Measurements from ENCODE around the gene LCAT.
"Not testable (repeated sequence)": the region's sequence is repeated elsewhere in the genome, so short reads cannot be mapped to it uniquely, and the experiment has no call there.

Gene LCAT

GRCh38 chr16:67917140-67917851, 26.6 kb downstream of the LCAT start:
- no peak overlapping the region for H3K4me3 ChIP-seq (ENCODE audit: low read depth, low read length)
- H3K4me1 ChIP-seq (ENCODE audit: control insufficient read depth in 1 of 2, insufficient read depth in 2 of 2, low read length in 2 of 2), result peaks cover 9 to 23% of the 10 kb centered on the region in 2 experiments
- peaks cover 2% of the 10 kb centered on the region for H3K9me3 ChIP-seq (ENCODE audit: insufficient read depth, low read depth, low read length)
- H4K8ac ChIP-seq (ENCODE audit: low read depth, low read length), result no peak overlapping the region
- no peak overlapping the region for H3K23ac ChIP-seq (ENCODE audit: low read length)
- DNase-seq, result no peak
- H3K14ac ChIP-seq (ENCODE audit: low read length), result no peak overlapping the region
- no peak overlapping the region for H4K91ac ChIP-seq (ENCODE audit: low read depth, low read length)
- no peaks in the 10 kb centered on the region for H3K79me1 ChIP-seq (ENCODE audit: low read length)
- H4K12ac ChIP-seq (ENCODE audit: low read depth, low read length), result no peak overlapping the region
- no peak overlapping the region for H3K18ac ChIP-seq (ENCODE audit: low read length)
- no peak overlapping the region for H2BK120ac ChIP-seq (ENCODE audit: insufficient read depth, low read length, poor library complexity)
- WGBS (ENCODE audit: extremely low coverage, insufficient coverage, insufficient read length), result no CpG with 5 or more reads among the region's 6 CpGs
- H3K27me3 ChIP-seq (ENCODE audit: insufficient read depth, low read length), result no peaks in the 10 kb centered on the region
- H3K4ac ChIP-seq (ENCODE audit: low read depth, low read length), result no peak overlapping the region
- H3K27ac ChIP-seq (ENCODE audit: low read depth, low read length), result peak overlapping the region; percentile 15
- peaks cover 4 to 13% of the 10 kb centered on the region in 2 experiments for H3K36me3 ChIP-seq (ENCODE audit: control insufficient read depth in 1 of 2, insufficient read depth in 2 of 2, low read length in 2 of 2)
- H3K79me2 ChIP-seq (ENCODE audit: control insufficient read depth, insufficient read depth, low read length, poor library complexity), result no peaks in the 10 kb centered on the region
- H2AFZ ChIP-seq (ENCODE audit: insufficient read depth, low read length, poor library complexity), result no peak overlapping the region
- no peak overlapping the region for H2AK5ac ChIP-seq (ENCODE audit: low read length)
- H3K4me2 ChIP-seq (ENCODE audit: low read length), result no peak overlapping the region
- no peak overlapping the region for H2BK12ac ChIP-seq (ENCODE audit: low read length)
- H3K9ac ChIP-seq (ENCODE audit: low read length), result no peak overlapping the region
- no peak overlapping the region for H2BK5ac ChIP-seq (ENCODE audit: low read depth, low read length, poor library complexity)

- no peak overlapping the region for H4K12ac ChIP-seq (ENCODE audit: low read depth, low read length)
- H3K9ac ChIP-seq (ENCODE audit: low read length), result peak overlapping the region; percentile 4
- no peak overlapping the region for H3K14ac ChIP-seq (ENCODE audit: low read length)
- H2AK5ac ChIP-seq (ENCODE audit: low read length), result no peak overlapping the region
- H3K9me3 ChIP-seq (ENCODE audit: insufficient read depth, low read depth, low read length), result peaks cover 2% of the 10 kb centered on the region
- no peak for DNase-seq
- H3K27me3 ChIP-seq (ENCODE audit: insufficient read depth, low read length), result no peaks in the 10 kb centered on the region
- no peak overlapping the region for H2AFZ ChIP-seq (ENCODE audit: insufficient read depth, low read length, poor library complexity)
- H3K79me2 ChIP-seq (ENCODE audit: control insufficient read depth, insufficient read depth, low read length, poor library complexity), result no peaks in the 10 kb centered on the region
- H3K4me3 ChIP-seq (ENCODE audit: low read depth, low read length), result no peak overlapping the region
- H3K4ac ChIP-seq (ENCODE audit: low read depth, low read length), result no peak overlapping the region
- no peak overlapping the region for H2BK5ac ChIP-seq (ENCODE audit: low read depth, low read length, poor library complexity)
- H3K4me1 ChIP-seq (ENCODE audit: control insufficient read depth in 1 of 2, insufficient read depth in 2 of 2, low read length in 2 of 2), result peaks cover 9 to 23% of the 10 kb centered on the region in 2 experiments
- peaks cover 8 to 18% of the 10 kb centered on the region in 2 experiments for H3K36me3 ChIP-seq (ENCODE audit: control insufficient read depth in 1 of 2, insufficient read depth in 2 of 2, low read length in 2 of 2)
- no peak overlapping the region for H2BK12ac ChIP-seq (ENCODE audit: low read length)
- no peak overlapping the region for H2BK120ac ChIP-seq (ENCODE audit: insufficient read depth, low read length, poor library complexity)
- no peak overlapping the region for H4K91ac ChIP-seq (ENCODE audit: low read depth, low read length)
- H3K27ac ChIP-seq (ENCODE audit: low read depth, low read length), result no peak overlapping the region
- H3K18ac ChIP-seq (ENCODE audit: low read length), result no peak overlapping the region
- no peaks in the 10 kb centered on the region for H3K79me1 ChIP-seq (ENCODE audit: low read length)
- no peak overlapping the region for H3K4me2 ChIP-seq (ENCODE audit: low read length)
- H3K23ac ChIP-seq (ENCODE audit: low read length), result no peak overlapping the region
- WGBS (ENCODE audit: extremely low coverage, insufficient coverage, insufficient read length), result no CpG with 5 or more reads among the region's 7 CpGs
- H4K8ac ChIP-seq (ENCODE audit: low read depth, low read length), result no peak overlapping the region
Measured at GRCh38 chr16:67915831-67916723, 27.8 kb downstream of the LCAT start.

GRCh38 chr16:67915496-67915769, 28.5 kb downstream of the LCAT start:
- H3K27me3 ChIP-seq (ENCODE audit: insufficient read depth, low read length); H3K23ac ChIP-seq (ENCODE audit: low read length); H3K27ac ChIP-seq (ENCODE audit: low read depth, low read length); DNase-seq; H3K4ac ChIP-seq (ENCODE audit: low read depth, low read length); H2BK12ac ChIP-seq (ENCODE audit: low read length); H3K79me2 ChIP-seq (ENCODE audit: control insufficient read depth, insufficient read depth, low read length, poor library complexity); H2AFZ ChIP-seq (ENCODE audit: insufficient read depth, low read length, poor library complexity); H4K91ac ChIP-seq (ENCODE audit: low read depth, low read length); H3K9me3 ChIP-seq (ENCODE audit: insufficient read depth, low read depth, low read length); H3K9ac ChIP-seq (ENCODE audit: low read length); H2AK5ac ChIP-seq (ENCODE audit: low read length); H3K4me3 ChIP-seq (ENCODE audit: low read depth, low read length); H2BK120ac ChIP-seq (ENCODE audit: insufficient read depth, low read length, poor library complexity); H3K14ac ChIP-seq (ENCODE audit: low read length); H3K4me2 ChIP-seq (ENCODE audit: low read length); H4K8ac ChIP-seq (ENCODE audit: low read depth, low read length); H4K12ac ChIP-seq (ENCODE audit: low read depth, low read length); H3K79me1 ChIP-seq (ENCODE audit: low read length); H3K18ac ChIP-seq (ENCODE audit: low read length); H2BK5ac ChIP-seq (ENCODE audit: low read depth, low read length, poor library complexity): not testable (repeated sequence)
- Histone ChIP-seq H3K36me3 (ENCODE audit: control insufficient read depth in 1 of 2, insufficient read depth in 2 of 2, low read length in 2 of 2) (peaks cover 8 to 15% of the 10 kb centered on the region in 2 experiments), H3K4me1 (ENCODE audit: control insufficient read depth in 1 of 2, insufficient read depth in 2 of 2, low read length in 2 of 2) (peaks cover 9 to 23% of the 10 kb centered on the region in 2 experiments)
- WGBS (ENCODE audit: extremely low coverage, insufficient coverage, insufficient read length), result no CpG with 5 or more reads among the region's 2 CpGs

- Histone ChIP-seq H3K79me1 (ENCODE audit: low read length) (no peaks in the 10 kb centered on the region), H2BK120ac (ENCODE audit: insufficient read depth, low read length, poor library complexity) (no peak overlapping the region), H3K4ac (ENCODE audit: low read depth, low read length) (no peak overlapping the region), H3K27ac (ENCODE audit: low read depth, low read length) (no peak overlapping the region), H3K36me3 (ENCODE audit: control insufficient read depth in 1 of 2, insufficient read depth in 2 of 2, low read length in 2 of 2) (peaks cover 10 to 16% of the 10 kb centered on the region in 2 experiments), H4K8ac (ENCODE audit: low read depth, low read length) (no peak overlapping the region), H3K27me3 (ENCODE audit: insufficient read depth, low read length) (no peaks in the 10 kb centered on the region), H4K91ac (ENCODE audit: low read depth, low read length) (no peak overlapping the region), H2BK5ac (ENCODE audit: low read depth, low read length, poor library complexity) (no peak overlapping the region), H3K4me3 (ENCODE audit: low read depth, low read length) (peak overlapping the region; percentile 23), H2AK5ac (ENCODE audit: low read length) (no peak overlapping the region), H3K18ac (ENCODE audit: low read length) (no peak overlapping the region), H4K12ac (ENCODE audit: low read depth, low read length) (no peak overlapping the region), H3K9ac (ENCODE audit: low read length) (no peak overlapping the region), H2BK12ac (ENCODE audit: low read length) (no peak overlapping the region), H3K14ac (ENCODE audit: low read length) (no peak overlapping the region), H3K4me1 (ENCODE audit: control insufficient read depth in 1 of 2, insufficient read depth in 2 of 2, low read length in 2 of 2) (peaks cover 9 to 23% of the 10 kb centered on the region in 2 experiments), H3K23ac (ENCODE audit: low read length) (no peak overlapping the region), H2AFZ (ENCODE audit: insufficient read depth, low read length, poor library complexity) (no peak overlapping the region), H3K4me2 (ENCODE audit: low read length) (no peak overlapping the region), H3K79me2 (ENCODE audit: control insufficient read depth, insufficient read depth, low read length, poor library complexity) (no peaks in the 10 kb centered on the region), H3K9me3 (ENCODE audit: insufficient read depth, low read depth, low read length) (no peaks in the 10 kb centered on the region)
- DNase-seq, result no peak
- no CpG with 5 or more reads among the region's 7 CpGs for WGBS (ENCODE audit: extremely low coverage, insufficient coverage, insufficient read length)
Measured at GRCh38 chr16:67914758-67915495, 29.0 kb downstream of the LCAT start.
